Measurements from ENCODE around the gene SEMA4G.

The SEMA4G gene

DNA sequence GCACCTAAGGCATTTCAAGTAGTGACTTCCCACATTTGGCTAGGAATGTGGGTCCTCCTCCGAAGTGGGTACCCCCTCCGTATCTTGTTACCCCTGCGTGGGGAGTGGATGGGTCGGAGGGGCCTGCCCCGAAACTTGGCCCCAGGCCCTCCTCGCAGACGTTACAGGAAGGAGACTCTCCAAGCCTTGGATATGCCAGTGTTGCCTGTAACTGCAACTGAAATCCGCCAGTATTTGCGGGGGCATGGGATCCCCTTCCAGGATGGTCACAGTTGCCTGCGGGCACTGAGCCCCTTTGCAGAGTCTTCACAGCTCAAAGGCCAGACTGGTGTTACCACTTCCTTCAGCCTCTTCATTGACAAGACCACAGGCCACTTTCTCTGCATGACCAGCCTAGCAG, 18.9 kb downstream of the SEMA4G start:
- DNase-seq, result no peak

DNA sequence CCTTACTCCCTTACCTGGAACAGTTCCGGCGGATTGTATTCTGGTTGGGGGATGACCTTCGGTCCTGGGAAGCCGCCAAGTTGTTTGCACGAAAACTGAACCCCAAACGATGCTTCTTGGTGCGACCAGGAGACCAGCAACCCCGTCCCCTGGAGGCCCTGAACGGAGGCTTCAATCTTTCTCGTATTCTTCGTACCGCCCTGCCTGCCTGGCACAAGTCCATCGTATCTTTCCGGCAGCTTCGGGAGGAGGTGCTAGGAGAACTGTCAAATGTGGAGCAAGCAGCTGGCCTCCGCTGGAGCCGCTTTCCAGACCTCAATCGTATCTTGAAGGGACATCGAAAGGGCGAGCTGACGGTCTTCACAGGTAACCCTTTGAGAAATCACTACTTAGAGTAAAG, 19.8 kb downstream of the SEMA4G start:
- no peak for DNase-seq

DNA sequence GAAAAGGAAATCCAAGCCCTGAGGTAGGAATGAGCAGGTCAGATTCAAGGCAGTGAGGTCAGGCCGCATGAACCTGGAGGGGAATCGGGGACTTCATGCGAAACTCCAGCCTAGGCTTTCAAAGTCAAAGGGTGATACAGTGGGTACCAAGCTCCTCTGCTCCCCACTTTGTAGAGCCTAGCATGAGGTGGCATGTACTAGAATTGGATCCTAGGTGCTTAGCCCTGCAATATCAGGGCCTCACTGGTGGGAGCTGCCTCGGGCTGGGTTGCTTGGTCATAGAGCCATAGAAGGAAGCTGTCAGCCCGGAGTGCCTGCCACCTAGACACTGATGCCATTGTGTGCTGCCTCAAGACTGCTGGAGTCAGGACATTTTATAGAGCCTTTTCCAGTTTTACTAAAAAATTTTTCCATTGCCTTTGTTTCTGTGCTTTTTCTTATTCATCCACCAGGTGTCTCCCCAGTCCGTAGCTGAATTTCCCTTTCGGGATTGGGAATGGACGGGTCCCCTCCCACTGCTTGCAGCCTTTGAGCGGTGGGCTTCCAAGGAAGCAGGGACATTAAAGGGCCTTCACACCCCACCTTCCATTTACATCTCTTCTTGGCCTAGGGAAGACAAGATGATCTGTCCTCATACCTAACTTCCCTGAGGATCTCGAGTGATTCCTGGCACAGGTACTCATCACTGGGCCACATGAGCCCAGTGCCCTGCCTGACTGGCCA, 24.8 kb downstream of the SEMA4G start:
- peak; percentile 53 for DNase-seq

DNA sequence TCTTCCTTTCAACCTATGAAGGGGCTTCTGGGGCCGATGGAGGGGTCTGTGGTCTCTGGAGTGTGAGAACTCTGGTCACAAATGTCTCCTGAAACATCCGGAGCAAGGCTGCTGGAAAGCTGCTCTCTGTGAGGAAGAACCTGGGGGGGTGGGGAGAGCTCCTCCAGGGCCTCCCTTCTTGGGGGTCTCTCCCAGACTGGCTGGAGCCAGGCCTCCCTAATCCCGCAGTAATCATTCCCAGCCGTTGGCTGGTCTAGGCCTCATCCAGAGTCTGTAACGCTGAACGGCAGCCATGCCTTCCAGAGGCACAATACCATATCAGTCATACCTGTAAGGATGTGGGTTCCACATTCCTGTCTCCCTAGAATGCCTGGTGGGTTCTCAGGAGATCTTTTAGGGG, 25.9 kb downstream of the SEMA4G start:
- peak; percentile 88 for DNase-seq

DNA sequence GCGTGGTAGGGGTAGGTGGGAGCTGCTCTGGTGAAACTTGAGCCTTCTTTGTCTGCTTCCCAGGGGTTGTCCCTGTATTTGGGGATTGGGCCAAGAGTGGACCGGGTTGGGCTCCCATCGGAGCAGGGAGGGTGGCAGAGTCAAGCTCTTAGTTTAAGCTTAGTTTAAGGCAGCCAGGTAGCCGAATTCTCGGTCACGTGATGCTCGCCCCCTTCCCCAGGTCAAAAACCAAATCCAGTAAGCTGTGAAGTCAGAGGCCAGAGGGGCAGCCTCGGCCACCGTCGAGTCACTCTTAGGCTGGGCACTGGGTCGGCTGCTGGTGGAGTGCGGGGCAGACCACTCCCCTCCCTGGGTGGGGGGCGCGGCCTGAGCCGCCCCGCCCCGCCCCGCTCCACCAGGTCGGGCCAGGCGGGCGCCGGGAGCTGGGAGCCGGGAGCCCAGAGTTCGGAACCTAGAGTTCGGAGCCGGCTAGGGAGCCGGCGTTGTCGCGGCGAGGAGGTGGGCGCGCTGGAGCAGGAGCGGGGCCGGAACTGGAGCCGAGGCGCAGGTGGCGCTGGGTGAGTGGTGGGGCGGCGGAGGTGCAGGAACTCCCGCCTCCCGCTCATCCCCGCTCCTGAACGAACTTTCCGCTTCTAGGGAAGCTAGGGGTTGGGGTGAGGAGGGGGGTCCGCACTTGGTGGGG, 27.5 kb downstream of the SEMA4G start:
- DNase-seq, result peak; percentile 70

DNA sequence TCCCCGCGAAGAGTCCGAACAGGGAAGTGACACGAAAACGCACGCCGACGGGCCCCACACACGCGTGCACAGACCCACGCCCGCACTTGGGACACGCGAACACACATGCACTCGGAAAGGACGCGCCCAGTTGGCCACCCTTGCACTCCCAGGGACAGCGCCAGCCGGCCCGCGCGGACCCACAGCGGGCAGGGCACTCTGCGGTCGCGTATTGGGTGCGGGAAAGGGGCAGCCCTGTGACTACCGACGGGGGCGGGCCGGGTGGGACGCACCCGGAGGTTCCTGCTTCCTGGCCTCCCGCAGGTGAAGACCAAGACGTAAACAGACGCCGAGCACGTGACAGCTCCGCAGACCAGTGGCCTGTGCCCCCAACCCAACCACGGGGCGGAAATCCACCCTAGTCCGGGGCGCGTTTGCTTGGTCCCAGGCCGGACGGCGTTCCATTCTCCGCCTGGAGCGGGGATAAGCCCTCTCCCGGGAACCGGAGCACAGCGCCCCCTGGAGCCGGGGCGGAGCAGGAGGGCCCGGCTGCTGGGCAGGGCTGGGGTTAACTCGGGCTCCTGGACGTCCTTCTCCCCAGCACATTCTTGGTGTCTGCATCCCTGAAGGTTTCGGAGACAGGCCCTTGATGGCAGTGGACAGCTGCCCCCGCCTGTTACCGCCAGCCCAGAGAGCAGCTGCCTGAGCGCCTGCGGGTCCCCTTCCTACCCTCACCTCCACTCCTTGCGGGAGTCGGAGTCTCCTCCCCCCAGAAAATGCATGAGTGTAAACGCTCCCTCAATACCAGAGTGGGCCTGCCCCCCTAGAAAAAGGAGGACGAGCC, 28.3 kb downstream of the SEMA4G start:
- DNase-seq, result peak; percentile 84

DNA sequence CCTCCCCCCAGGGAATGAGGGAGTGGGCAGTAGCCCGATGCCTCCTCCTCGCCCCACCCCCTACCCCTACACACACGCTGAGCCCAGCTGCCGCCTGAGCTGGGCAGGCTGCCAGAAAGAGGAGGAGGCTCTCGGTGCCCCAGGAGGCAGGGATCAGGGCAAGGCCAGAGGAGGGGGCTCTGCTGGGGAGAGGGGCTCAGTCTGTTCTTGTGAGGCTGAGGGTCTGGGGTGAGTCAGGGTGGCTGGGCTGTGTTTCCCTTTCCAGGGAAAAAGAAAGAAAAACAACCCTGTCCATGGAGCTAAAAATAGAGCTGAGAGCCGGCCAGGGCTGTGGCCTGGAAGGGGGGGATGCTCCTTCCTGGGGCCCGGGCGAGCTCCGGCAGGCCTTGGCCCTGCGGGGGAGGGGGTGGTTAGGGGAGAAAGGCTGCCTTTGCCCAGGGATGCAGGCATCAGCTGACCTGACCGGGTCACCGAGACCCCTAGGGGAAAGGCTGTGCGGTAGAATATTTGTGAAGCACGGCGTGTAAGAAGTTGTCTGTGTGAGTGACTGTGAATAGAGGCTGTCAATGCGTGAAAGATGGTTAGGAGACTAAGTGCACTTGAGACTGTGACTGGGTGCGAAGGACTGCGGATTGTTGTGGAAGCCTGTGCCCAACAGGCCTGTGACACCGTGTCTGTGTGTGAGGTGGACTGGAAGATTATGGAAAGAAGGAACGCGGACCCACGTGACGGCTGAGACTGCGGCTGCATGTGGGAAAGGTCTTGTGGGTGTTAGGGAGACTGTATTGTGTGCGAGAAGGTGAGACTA, 29.1 kb downstream of the SEMA4G start:
- peak; percentile 94 for DNase-seq

DNA sequence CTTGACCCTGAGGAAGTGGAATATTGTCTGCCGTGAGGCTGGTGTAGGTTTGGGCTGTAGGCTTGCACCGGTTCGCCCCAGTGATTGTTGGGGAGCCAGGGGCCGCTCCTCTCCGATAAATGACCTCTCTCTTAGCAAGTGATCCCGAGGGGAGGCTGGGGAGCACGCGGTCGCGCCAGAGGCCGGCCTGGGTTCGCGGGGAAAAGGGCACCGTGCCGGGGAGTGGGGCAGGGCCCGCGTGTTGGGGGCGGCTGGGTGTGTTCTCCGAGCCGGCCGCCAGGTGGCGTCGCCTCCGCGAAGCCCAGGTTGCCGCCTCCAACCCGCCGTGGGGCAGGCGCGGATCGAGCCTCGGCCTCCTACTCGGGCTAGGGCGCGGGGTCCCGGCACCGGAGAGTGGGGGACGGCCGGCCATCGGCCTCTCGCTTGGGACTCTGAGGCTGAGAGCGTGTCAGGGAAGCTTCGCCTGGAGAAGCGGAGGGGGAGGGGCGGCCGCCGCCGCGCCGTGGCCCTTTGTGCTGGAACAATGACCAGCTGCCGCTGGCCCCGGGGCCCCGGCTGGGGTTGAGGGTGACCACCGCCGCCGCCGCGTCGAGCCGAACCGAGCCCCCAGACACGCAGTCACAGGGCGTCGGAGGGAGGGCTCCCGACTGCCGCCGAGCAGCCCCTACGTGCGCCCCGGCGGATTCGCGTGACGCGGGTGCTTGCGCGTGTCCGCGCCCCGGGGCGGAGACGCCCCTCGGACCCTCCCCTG, 29.9 kb downstream of the SEMA4G start:
- peak; percentile 72 for DNase-seq

DNA sequence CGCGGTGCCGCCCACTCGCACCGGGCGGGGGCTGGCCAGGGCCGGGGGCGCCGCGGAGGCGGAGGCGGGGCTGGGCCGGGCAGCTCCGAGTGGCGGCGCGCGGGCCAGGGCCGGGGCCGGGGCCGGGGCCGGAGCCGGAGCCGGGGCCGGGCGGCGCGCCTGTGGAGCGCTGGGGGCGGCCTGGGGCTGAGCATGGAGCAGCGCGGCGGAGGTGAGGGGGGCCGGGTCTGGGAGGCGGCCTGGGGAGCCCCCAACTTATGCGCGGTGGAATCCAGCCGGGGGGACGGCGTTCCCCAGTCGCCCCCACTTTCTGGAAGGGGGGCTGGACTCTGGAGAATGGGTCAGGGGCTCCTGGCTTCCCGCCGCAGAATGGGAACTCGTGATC, 30.4 kb downstream of the SEMA4G start, which contains the start of gene LZTS2:
LZTS2 (plus strand) TSS at position 67 of the 385 bp plus-strand sequence. CDS start 2,731 bp downstream, outside the sequence.
- DNase-seq, result no peak

DNA sequence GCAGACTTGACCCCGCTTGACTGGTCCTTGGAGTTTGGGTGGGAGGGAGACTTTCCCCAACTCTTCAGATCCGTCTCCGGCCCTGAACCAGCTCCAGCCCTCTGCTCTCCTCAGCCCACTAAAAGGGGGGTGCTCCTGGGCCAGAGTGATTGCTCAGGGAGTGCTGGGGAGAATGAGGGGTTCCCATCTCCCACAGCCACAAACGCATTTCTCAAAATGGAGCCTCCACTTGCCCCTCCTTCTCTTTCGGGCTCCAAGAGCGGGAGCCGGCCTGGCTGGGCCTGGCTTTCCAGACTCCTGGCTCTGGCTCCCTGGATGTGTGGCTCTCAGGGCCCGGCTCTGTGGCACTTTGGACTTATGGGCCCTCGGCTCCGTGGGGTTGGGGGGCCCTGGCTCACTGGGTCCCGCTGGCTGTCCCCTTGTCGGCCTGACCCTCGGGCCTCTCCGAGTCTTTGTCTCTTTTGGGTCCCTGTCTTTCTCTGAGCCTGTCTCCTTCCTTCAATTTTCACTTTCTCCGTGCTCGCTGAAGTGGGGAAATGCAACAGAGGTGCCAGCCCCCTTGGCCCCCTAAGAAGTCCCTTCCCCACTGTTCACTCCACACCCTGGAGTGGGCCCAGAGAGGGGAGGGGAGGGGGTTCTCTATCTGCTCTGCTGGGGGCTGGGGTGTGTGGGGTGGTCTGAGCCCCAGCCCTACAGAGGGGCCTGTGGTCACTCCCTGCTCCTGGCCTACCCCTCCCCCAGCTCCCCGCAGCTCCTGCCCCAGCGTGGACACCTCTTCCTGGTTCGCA, 31.0 kb downstream of the SEMA4G start:
- DNase-seq, result peak; percentile 41

DNA sequence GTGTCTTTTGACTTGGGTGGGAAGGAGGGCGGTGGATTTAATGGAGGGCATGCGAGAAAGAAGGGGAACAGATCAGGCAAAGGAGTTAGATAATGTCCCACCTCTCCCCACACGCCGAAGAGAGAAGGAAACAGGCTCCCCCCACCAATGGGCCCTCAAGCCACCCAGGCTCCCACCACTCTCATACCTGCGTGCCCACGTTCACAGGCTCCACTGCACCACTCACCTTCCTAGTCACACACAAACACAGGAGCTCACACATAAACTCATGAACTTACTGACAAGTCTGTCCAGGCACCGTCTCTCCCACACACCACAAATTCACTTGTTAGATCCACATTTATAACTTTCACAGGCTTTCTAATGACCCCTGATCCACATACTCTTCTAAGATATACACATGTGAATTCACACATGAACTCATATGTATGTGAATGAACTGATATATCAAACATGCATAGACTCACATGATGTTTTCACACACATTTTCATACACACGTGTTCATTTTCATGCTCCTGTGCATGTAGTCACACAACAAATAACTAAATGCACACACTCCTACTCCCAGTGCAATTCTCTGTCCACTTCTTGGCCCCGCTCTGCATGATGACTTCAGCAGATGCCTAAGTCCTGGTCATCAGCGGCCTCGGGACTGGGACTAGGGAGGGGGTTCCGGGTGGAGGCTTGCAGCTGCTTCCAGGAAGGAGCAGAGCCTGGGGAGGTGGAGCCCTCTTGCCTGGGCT, 31.8 kb downstream of the SEMA4G start:
- no peak for DNase-seq

DNA sequence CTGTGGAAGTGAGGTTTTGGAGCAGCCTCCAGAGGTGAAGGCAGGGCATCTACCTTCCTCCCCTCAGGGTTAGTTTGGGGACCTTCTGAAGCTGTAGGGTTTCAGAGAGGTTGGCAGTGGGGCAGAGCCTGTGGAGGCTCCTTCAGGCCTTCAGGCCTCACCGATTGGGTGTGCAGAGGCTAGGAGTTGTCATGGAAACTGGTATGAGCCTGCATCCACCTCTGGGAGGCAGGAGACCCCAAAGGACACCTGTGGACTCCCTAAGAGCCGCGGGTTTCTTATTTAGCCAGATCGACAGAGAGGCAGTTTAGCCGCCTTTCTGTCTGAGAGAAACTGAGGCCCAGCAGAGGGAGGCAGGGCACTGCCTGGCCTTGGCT, 32.3 kb downstream of the SEMA4G start:
- DNase-seq, result no peak

DNA sequence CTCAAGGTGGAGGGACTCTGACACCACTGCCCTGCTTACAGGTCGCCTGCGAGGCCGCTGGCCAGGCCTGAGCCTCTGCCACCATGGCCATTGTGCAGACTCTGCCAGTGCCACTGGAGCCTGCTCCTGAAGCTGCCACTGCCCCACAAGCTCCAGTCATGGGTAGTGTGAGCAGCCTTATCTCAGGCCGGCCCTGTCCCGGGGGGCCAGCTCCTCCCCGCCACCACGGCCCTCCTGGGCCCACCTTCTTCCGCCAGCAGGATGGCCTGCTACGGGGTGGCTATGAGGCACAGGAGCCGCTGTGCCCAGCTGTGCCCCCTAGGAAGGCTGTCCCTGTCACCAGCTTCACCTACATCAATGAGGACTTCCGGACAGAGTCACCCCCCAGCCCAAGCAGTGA, 33.2 kb downstream of the SEMA4G start:
- no peak for DNase-seq

DNA sequence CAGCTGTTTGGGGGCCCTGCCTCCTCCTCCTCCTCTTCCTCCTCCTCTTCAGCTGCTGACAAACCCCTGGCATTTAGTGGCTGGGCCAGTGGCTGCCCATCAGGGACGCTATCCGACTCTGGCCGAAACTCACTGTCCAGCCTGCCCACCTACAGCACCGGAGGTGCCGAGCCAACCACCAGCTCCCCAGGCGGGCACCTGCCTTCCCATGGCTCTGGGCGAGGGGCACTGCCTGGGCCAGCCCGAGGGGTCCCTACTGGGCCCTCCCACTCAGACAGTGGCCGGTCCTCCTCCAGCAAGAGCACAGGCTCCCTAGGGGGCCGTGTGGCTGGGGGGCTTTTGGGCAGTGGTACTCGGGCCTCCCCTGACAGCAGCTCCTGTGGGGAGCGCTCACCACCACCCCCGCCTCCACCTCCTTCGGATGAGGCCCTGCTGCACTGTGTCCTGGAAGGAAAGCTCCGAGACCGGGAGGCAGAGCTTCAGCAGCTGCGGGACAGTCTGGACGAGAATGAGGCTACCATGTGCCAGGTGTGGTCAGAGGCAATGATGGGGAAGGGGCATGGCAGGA, 34.4 kb downstream of the SEMA4G start:
- DNase-seq, result no peak

DNA sequence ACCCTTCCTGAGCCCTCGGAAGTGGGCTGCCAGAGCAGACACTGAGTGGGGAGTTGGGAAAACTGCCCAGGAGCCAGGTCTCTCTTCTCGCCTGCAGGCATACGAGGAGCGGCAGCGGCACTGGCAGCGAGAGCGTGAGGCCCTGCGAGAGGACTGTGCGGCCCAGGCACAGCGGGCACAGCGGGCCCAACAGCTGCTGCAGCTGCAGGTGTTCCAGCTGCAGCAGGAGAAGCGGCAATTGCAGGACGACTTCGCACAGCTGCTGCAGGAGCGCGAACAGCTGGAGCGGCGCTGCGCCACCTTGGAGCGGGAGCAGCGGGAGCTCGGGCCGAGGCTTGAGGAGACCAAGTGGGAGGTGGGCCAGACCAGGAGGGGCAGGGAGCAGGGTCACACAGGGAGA, 36.1 kb downstream of the SEMA4G start:
- DNase-seq, result no peak

DNA sequence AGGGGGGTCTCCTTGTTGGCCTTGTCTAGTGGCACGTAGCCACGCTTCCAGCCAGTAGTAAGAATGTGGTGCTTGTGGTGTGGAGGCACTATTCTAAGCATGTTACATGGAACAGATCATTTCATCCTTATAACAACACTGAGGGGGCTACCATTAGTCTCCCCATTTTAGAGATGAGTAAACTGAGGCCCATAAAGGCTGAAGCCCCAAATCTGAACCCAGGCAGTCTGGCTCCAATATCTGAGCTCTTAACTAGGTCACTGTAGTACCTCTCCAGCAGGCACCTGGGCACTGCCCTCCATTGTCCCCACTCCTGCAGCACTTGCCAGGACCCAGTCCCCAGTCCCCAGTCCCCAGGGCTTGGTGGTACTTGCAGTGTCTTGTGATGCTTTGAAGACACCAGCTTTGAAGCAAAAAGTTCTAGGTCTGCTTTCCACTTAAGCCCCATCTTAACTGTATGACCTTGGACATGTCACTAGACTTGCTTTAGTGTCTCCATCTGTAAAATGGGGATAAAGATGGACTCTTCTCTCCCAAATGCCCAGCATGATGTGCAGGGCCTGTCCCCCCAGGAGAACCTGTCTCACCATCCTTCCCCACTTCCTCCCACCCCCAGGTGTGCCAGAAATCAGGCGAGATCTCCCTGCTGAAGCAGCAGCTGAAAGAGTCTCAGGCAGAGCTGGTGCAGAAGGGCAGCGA, 36.7 kb downstream of the SEMA4G start:
- DNase-seq, result no peak

DNA sequence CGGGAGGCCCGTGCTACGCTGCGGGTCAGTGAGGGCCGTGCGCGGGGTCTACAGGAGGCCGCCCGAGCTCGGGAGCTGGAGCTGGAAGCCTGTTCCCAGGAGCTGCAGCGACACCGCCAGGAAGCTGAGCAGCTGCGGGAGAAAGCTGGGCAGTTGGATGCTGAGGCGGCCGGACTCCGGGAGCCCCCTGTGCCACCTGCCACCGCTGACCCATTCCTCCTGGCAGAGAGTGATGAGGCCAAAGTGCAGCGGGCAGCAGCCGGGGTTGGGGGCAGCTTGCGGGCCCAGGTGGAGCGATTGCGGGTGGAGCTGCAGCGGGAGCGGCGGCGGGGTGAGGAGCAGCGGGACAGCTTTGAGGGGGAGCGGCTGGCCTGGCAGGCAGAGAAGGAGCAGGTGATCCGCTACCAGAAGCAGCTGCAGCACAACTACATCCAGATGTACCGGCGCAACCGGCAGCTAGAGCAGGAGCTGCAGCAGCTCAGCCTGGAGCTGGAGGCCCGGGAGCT, 37.3 kb downstream of the SEMA4G start:
- no peak for DNase-seq

DNA sequence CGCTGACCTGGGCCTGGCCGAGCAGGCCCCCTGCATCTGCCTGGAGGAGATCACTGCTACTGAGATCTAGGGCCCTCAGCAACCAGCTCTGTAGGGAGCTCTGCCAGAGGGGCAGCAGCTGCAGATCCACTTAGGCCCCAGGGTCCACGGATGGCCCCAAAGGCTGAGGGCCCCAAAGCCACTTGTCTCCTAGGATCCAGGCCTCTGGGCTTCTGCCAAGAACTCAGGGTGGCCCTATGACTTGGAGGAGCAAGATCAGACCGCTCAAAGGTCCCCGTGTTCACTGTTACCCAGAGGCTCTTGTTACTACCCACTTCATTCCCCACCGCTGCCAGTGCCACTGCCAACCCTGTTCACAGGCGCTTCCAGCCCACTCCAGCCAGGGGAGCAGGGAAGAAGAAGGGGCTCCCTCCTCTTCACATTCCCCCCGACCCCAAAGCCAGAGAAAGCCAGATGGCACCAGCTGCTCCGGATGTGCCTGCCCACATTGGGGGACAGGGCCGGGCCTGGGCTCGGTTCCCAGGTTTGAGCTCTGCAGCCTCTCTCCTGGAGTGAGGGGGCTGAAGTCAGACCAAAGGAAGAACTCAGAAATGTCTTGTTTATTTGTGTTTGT, 37.9 kb downstream of the SEMA4G start:
- DNase-seq, result peak; percentile 13

Data from NCI-H82 (cell line).